SU-DHL-6 (cell line): Measurements from ENCODE around the gene ADPRH.

Experiments
- CTCF ChIP-seq: fragments of 200-600 bp; sonication (generic); IDR thresholded peaks from one replicate; pipeline ENCODE4 v1.5.1; 2017; ENCODE audit warnings: antibody characterized with exemption, mild to moderate bottlenecking, low read length, moderate library complexity; ENCODE audit not compliant: insufficient read depth, poor library complexity, severe bottlenecking
- EZH2phosphoT487 ChIP-seq: fragments of 200-600 bp; sonication (generic), shearing (Covaris generic); conservative IDR thresholded peaks from 2 replicates; pipeline ENCODE4 v1.6.1; 2018; ENCODE audit warnings: mild to moderate bottlenecking, antibody characterized with exemption, low read length, moderate library complexity, mixed read lengths

DNA sequence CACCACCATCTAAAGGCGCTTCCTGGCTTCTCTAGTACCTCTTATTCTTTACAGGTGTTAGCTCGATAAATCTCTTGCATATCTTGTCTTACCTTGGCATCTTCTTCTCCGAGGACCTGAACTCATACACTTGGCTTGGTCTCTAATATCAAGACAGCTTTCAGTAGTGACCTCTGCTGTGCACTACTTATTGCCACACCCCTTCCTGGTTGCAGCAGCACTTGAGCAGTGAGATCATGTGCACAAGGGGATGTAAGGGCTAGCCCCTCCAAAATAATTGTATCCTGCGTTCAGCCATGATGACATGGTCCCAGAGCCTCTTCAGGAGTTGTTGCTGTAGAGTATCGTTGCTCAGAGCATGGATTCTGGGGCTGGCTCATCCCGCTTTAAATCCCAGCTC, 17.1 kb downstream of the ADPRH start:
- TF ChIP-seq CTCF (no peak), EZH2phosphoT487 (no peak)
